Retinal pigment epithelial cell (primary cell): ENCODE measurements around the gene MTG1.

Experiments
- DNase-seq: peaks from one replicate; pipeline ENCODE4 v3.0.0-alpha.2; 2010; ENCODE audit warnings: low read depth
- H3K4me3 ChIP-seq: 2 replicates; pipeline ENCODE4 v1.5.1; 2011; ENCODE audit warnings: mild to moderate bottlenecking, low read length, control low read depth, moderate library complexity
- CTCF ChIP-seq: conservative IDR thresholded peaks from 2 replicates; pipeline ENCODE4 v1.5.1; 2011; ENCODE audit warnings: low read depth, low read length, control low read depth, inconsistent platforms

The MTG1 gene

GRCh38 chr10:133388236-133388972 is 5.6 kb upstream of the MTG1 start:
- DNase-seq = no peak
- TF ChIP-seq CTCF = no peak
- no peak overlapping the region for H3K4me3 ChIP-seq

GRCh38 chr10:133388973-133389818 is 4.8 kb upstream of the MTG1 start:
- no peak overlapping the region for H3K4me3 ChIP-seq
- no peak for TF ChIP-seq CTCF
- no peak for DNase-seq

- no peak overlapping the region for H3K4me3 ChIP-seq
- no peak for DNase-seq
- TF ChIP-seq CTCF = no peak
Measured at GRCh38 chr10:133390597-133391248, 3.2 kb upstream of the MTG1 start.

GRCh38 chr10:133391249-133391635 is 2.7 kb upstream of the MTG1 start:
- DNase-seq = no peak
- H3K4me3 ChIP-seq = no peak overlapping the region
- TF ChIP-seq CTCF = no peak

GRCh38 chr10:133391761-133392518 is 2.0 kb upstream of the MTG1 start:
- H3K4me3 ChIP-seq = no peak overlapping the region
- DNase-seq = no peak
- no peak for TF ChIP-seq CTCF

GRCh38 chr10:133393401-133394063 is 425 bp upstream of the MTG1 start:
- TF ChIP-seq CTCF = no peak
- no peak for DNase-seq
- H3K4me3 ChIP-seq = peak overlapping the region; percentile 41
